CD4-positive, alpha-beta T cell treated with Interferon alpha-2 for 1 hour (primary cell): Measurements from ENCODE around the gene AATF.

Source experiments
- DNase-seq, 2 donors: peaks; one replicate each; pipeline ENCODE4 v3.0.0-alpha.2; 2020 to 2022

AATF gene

DNA sequence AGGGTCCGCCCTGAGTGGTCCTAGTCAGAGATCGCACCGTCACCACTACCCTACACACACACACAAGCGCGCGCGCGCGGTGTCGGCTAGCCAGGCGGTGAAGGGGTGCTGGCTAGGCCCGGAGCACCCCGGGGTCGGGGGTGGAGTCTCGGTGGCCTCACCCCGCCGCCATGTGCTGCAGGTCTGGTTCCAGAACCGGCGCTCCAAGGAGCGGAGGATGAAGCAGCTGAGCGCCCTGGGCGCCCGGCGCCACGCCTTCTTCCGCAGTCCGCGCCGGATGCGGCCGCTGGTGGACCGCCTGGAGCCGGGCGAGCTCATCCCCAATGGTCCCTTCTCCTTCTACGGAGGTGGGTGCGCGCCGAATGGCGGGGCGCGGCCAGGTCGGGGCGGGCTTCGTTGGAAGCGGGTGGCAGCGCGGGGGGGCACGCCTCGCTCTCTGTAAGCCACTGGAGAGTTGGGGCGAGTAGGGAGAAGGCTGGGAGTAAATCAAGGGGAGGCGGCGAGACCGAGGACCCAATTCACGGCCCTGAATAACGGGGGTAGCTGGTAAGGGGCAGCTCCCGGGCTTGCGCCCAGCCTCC is 6.6 kb upstream of the AATF start:
- peak in 1 of 2 donors; percentile 10 for DNase-seq

DNA sequence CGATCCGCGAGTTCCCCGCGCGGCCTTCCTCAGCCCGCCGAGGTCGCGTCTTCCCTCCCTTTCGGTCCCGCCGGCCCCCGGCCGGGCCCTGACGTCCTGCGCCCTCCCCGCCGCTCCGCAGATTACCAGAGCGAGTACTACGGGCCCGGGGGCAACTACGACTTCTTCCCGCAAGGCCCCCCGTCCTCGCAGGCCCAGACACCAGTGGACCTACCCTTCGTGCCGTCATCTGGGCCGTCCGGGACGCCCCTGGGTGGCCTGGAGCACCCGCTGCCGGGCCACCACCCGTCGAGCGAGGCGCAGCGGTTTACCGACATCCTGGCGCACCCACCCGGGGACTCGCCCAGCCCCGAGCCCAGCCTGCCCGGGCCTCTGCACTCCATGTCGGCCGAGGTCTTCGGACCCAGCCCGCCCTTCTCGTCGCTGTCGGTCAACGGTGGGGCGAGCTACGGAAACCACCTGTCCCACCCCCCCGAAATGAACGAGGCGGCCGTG is 6.1 kb upstream of the AATF start:
- DNase-seq, result peak in 1 of 2 donors; percentile 38

DNA sequence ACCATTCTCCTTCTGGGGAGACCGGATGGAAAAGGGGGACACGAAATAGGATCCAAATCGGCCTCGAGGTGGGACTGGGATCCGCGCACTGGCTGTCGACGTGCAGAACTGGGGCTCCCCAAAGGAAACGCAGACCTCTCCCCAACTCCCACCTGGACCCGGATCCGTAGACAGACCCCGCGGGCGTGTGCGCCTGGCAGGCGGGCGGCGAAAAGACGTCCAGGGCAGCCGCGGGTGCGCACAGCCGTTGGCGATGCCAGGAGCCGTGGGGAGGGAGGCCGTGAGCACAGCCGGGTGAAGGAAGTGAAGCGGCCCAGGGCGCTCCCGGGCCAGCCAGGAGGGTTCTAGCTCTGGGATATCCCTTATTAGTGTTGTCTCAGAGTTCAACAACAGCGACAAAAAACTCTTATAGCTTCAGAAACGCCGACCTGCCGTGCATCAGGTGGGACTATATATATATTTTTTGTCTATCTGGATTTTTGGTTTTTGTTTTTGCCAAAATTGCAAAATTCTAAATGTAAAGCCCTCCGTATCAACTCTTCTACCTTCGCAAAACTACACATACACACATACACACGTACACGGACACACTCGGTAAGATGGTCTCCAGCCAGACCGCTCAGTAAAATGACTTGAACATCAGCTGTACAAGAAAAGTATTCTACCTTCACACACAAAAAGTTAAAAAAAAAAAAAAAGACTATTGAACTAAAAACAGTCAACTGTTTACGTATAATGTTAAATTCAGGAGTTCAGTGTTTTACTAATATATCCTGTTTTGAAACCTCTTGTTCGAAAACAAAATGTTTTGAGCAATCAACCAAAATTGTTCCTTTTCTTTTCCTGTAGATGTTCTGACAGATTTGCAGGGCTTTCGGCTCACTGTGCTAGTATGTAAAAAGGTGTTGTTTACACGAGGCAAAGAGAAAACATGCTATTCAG is 5.2 kb upstream of the AATF start:
- DNase-seq, result peak in 1 of 2 donors; percentile 6

DNA sequence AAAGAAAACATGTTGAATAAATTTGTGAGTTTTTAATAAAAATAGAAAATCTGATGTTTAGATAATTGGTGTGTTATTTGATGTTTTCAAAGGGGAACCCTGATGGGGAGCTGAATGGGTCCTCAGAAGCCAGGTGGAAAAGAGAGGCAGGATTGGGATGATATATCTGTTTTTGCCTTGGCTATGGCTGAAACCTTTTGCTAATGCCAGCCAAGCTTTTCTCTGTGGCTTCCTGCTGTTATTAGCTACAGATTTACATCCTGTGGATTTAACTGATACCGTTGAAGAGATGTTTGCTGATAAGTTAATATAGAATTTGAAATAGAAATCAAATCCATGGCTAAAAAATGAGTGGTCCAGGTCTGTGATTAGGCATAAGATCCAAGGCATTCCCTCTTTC is 4.2 kb upstream of the AATF start:
- DNase-seq, result no peak

DNA sequence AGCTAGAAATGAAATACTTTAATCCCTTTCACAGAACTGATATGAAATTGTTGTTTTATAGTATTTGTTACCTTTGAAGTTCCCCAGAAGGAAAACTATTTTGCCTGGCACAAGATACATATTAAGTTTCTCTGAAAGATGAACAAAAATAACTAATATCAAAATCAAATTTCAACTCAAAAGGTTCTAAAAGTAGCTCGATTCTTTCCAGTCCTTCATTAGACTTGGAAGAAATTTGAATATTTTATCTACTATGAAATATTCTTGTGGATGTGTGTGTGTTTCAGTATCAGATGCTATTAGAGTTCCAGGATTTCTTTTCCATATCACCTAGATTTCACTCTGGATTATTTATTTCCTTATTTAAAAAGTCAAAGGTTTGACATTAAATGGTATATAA is 3.6 kb upstream of the AATF start:
- no peak for DNase-seq

DNA sequence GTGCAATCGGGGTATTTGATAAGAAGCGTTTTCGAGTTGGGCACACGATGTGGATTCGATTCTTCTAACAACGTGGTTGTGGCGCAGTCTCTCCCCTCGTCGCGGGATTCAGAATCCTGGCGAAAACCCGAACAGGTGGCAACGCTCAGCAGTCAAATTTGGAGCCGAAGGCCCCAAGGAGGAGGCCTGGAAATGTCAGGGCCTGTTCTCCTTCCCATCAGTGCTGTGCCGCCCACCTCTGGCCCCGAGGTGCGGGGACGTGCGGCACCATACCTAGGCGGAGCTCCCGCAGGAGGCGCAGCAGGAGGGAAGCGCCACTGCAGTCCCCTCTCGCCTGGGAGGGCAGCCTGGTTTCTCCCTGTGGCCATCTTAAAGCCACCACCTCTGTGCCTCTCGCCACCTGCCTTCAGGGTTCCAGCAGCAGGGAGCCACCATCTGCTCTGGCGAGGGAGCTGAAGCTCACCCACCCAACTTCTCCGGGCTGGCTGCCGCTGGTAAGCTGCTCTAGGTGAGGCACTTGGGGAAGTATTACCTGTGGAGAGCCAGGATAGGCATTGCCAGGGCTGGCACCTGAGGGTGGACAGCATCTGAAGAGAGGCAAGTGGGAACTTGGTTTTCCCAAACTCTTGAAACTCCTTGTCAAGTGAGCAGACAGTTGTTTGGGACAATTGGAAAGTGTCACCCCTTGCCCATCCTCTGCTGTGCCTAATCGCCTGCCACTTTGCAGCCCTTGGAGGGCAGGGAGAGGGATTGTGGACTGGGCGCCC is 2.6 kb upstream of the AATF start:
- DNase-seq, result no peak

DNA sequence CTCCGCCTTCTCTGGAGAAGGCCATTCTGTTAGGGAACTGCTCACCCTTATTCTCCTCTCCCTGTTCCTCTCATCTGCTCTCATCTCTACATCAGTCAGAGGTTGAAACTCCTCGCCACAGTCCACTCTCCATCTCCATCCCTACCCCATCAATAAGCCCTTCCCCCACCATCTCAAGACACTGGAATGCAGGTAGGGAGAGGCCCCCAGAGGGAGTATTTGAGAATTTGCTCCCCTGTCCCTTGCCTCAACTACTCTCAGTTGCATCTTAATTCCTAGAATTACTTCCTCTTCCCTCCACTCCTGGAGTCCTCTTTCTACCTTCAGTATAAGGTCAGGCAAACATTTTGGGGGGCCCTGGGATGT is 2.0 kb upstream of the AATF start:
- no peak for DNase-seq

DNA sequence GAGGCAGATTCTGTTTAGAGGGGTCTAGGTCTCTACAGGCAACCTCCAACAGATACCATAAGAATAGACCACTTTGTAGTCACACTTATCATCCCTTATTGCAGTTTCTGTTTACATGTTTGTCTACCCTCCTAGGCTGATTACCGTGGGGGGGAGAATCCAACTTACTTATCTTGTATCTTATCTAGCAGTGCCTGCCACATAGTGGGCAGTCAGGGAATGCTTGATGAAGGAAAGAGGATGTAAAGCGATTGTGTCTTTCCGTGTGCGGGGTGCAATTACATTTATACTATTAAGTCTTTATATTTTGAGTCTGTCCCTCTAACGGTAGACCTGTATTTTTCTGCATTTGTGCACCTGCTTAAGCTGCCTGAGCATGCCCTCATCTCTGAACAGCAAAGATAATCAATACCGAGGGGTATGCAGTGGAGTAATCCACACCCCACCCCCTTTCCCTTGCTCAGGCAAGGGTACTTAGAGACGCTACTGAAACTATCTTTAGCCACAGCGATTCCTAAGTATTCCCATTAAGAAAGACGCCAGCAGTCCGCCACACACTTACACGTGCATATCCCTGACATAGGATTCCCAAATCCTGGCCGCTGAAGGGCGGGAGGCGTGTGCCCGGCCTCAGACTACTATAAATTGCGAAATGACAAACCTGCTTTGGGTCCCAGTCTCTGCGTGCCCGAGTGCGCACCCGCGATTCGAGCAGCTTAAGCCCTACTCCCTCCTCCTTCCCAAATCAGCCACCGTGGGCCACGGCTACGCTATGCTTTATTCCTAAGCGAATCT is 635 bp upstream of the AATF start:
- DNase-seq, result no peak

DNA sequence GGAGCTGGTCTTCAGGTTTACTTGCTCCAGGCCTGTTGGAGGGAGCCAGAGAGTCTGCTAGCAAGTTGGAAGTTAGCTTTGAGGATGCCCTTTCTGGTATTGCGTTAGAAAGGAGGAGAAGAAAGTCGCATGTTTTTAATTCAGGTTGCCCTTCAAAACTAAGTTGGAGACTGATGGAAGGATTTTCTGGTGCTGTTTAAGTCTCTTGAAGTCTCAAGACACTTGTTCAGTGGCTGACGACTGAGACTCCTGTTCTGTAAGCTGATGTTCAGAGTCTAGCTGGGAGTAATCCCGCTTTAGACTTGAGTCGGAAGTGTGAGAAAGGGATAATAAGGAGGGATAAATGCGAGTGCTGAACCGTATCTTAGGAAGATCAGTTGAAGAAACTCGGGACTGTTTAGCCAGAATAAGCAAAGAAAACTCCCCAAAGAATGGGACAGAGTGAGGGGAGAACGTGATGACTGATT is 740 bp downstream of the AATF start:
- DNase-seq, result no peak

DNA sequence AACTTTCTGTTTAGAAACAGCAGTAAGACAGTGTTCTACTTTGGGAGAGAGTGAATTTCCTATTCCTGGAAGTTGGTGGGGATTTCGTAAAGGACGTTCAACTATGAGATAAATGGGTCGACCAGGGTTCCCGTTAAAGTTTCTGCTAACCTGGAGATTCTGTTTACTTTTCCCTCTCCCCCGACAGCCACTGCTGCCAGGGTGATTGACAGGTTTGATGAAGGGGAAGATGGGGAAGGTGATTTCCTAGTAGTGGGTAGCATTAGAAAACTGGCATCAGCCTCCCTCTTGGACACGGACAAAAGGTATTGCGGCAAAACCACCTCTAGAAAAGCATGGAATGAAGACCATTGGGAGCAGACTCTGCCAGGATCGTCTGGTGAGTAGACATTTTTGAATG is 1.3 kb downstream of the AATF start:
- DNase-seq, result no peak

DNA sequence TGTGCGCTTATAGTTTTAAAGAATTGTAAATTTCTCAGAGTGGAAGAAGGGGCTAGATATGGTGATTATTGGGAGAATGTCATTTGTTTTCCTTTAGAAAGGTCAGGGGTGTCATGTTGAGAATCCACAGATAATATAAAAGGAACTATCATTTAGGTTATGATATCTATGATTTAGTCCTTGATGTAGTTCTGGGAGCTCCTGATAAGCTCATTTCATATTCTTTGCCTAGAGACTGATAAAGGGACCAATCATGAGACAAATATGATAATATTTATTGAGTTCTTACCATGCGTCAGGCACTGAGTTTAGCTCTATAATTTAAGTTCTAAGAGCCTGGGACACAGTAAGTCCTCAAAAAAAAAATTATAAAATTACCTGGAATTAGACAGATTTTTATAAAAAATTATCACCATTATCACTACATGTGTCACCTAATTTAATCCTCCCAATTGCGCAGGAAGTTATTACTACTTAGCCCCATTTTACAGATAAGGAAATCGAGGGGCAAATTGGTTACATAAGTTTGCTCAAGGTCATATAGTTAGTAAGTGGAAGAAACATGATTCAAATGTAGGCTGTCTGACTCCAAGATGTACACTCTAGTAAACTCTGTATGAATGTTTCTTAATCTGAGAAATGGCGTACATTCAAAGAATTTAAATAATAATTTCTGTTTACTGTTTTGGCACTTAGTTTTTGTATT is 2.5 kb downstream of the AATF start:
- no peak for DNase-seq

DNA sequence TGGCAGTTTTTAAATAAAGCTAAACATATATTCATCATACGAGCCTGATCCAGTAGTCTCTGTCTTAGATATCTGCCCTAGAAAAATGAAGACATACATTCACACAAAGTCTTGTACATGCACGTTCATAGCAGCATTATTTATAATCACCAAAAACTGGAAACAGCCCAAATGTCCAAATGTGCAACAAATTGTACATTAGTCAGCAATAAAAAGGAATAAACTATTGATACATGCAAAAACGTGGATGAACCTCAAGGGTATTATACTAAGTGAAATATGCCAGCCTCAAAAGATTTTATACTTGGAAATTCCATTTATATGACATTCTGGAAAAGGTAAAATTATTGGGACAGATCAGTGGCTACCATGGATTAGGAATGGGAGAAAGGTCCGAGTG is 22.8 kb downstream of the AATF start:
- DNase-seq, result no peak

DNA sequence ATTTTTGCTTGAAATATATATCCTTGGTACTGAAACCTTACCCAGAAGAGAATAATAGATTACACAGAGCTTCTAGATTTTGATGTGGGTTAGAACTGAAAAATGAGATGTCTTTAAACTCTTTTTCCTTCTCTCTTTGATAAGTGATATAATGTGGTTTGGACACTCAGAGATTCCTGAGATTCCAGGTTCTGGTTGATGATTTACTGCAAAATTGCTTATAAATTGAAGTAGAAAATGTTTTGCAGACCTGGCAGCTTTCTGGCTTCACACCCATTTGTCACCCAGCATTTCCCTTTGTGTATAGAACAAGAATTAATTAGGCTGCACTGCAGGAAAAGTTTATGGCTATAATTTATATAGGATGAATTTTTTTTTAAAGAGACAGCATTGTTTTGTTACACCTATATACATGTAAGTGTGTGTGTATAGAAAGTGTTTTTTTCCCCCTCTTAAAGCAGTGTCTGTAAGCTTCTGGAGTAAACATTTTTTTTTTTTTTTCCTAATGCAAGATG is 23.5 kb downstream of the AATF start:
- DNase-seq, result no peak

DNA sequence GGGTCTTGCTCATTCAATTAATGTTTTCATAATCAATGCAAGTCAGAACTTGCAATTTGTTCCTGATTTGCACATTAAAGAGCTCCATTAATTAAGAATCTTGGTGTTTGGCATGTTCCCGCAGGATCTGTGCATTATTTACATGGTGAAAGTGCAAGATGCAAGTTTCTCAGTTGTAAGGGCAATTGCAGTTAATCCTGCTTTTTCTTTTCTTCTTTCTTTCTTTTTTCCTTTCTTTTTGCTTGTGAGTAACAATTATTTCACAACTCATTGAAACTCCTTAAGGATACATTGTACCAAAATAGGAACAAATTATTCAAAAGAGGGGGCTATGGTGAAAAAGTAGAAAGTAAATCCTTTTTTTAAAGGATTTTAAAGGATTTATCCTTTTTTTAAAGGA is 24.2 kb downstream of the AATF start:
- no peak for DNase-seq

DNA sequence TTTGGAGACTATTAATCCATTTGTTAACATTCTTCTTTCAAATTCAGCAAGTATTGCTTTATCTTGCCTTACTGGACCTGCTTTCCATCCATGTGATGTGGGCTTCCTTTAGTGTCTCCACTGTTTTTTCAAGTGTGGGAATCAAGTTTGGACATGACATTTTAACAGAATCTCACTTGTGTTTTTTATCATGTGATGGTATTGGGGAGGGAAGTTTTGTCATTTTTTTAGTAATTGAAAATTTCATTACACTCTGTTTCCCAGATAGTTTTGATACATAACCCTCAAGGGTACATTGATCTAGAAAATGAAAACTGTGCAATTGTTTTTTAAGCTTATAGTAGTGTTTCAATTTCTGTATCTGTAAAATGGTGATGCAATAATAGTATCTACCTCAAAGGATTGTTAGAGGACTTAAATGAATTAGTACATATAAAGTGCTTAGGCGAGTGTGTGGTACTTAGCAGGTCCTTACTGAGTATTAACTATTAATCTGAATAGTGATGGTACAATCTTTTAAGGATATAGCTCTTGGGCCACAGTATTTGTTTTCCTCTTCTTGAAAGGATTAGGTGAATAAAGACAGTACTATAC is 27.3 kb downstream of the AATF start:
- no peak for DNase-seq

DNA sequence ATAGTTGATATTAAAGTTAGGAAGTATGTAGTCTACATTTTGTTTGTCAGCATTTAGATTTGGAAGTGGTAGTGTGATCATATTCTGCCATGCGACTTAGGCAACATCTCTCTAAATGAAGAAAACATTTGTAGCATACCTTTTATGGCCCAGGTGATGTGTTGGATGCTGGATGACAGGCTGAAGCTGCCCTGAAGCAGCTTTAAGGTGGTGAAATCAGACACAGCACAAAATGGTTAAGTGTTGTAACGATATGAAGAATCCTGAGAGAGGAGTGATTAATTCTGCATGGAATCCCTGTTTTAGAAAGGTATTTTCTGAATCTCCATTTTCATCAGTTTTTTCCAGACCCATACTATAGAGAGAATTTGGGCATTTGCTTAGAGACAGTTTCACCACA is 28.3 kb downstream of the AATF start:
- DNase-seq, result no peak

DNA sequence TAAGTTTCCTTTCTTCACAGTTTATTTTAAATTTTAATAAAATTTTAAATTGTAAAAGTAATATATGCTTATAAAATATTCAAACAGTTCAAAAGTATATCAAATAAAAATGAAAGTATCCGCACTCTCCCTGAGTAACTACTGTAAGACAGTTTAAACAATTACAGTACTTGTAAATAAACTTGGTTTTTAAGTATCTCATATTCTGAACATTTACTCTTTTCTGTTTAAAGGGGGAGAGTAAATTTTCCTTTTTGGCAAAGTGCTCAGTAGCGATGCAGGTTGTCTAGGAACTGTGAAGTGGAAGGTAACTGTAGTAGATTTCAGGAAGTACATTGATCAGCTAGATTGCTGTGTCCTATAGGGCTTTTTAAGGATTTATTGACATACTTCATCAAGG is 28.8 kb downstream of the AATF start:
- DNase-seq, result no peak

DNA sequence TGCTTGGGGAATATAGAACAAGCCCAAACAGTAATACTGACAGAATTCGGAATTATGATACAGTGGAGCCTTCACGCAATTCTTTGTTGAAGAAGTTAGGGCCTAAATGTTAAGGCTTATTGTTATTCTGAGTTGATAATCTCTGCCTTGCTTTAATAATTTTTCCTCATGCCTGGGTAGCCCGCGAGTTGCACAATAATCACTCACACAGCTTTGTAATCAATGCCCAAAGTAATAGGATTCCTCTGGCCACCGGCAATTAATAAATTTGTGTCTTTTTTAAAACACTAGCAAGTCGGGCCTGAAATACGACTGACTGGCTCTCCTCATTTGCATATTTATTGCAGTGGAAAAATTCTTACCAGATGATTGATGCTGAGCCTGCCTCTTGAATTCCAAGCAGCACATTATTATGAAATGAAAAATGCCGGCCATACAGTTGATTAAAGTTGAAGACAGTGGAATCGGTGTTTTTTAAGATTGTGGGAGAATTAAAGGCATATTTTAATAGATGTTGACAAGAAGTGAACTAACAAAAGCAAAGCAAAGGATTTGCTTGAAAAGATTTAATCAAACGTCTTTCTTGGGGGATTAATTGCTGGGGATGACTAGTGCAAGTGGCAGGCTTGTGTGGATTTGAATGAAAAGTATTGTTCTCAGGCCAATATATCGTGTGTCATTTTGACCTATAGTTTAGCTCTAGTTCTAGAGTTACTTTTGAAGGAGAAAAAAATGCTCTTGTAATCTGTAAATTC is 30.2 kb downstream of the AATF start:
- no peak for DNase-seq

DNA sequence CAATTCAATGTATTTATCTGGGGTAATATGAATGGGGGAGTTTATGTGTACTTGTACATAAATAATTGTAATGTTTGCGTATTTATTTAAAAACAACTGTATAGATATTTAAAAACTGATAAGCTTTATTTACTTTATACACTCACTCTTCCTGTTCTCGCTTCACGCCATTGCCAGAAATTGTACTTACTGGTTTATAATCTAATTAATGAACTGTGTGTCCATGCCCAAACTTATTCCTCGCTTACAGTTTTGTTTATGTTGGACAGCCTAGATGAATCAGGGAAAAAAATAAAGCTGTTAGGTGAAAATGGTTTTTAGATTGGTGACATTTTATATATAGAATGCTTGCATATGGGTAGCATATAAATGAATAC is 30.8 kb downstream of the AATF start:
- DNase-seq, result no peak

DNA sequence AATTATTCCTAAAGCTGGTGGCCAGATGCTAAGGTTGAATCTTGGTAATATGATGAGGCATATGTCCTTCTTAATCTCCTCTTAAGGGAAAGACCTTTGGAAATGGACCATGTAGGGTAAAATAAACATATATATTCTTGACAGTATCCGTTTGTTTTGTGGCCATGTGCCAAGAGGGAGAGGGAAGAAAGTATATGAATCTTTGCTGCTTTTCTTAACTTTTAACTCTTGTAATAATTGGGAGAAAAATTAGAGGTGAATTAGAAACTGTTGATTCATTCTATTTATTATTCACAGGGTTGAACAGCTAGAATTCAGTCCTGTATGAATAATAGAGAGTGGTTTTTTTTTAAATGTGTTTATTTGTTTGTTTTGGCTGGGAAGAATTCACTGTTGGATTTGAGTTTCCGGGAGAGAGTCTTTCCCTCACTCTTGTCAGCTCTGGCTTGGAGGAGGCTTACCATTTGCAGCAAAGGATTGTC is 31.6 kb downstream of the AATF start:
- no peak for DNase-seq

DNA sequence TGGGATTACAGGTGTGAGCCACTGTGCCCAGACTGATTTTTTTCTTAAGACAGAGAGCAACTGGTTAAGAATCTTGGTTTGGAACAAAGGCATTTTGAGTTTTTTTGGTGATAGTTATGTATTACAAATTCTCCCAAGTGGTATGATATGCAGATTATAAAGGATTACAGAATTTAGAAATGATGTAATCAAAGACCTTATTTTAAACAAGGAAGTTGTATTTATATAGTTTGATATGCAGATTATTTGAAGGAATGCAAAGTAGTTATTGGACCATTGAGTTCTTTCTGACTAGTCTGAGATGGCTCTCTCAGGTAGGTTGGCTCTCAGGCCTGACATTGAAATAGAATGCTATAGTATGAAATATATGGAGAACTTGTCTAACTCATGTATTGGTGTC is 34.9 kb downstream of the AATF start:
- DNase-seq, result no peak
